Activated B cell treated with CpG ODN at 0.5 μM for 24 hours (primary cell): ENCODE measurements around the gene RFLNA. TPM values are rescaled to one million over a fixed set of nuclear protein-coding genes. Genes with fewer than 3 reads are reported as not detected.

Experiments used
- ATAC-seq: fragments of 200-7000 bp; cut with Tn5 transposase; one replicate; pipeline ENCODE4 v1.10.0; 2021; ENCODE audit warnings: low read depth, mild to moderate bottlenecking, moderate library complexity
- CTCF ChIA-PET: fragments of 350-600 bp; sonication (Branson Sonifier 250); formaldehyde crosslinking; loops from one replicate; lab custom pipeline; 2021; ENCODE audit warnings: antibody characterized with exemption; lab: Charles Lee
- POLR2A ChIA-PET: fragments of 350-600 bp; sonication (Branson Sonifier 250); formaldehyde crosslinking; loops from one replicate; lab custom pipeline; 2021; ENCODE audit warnings: antibody characterized with exemption; lab: Charles Lee
- DNase-seq: peaks from one replicate; pipeline ENCODE4 v3.0.0; 2022
- H3K27ac Mint-ChIP-seq: one replicate; pipeline ENCODE4 v1.8.0; 2020; ENCODE audit warnings: mixed read lengths
- H3K27me3 Mint-ChIP-seq: one replicate; pipeline ENCODE4 v1.8.0; 2021; ENCODE audit warnings: mixed read lengths
- H3K36me3 Mint-ChIP-seq: one replicate; pipeline ENCODE4 v1.8.0; 2021; ENCODE audit warnings: low read depth, mixed read lengths
- H3K4me1 Mint-ChIP-seq: one replicate; pipeline ENCODE4 v1.8.0; 2021; ENCODE audit warnings: mixed read lengths
- H3K4me3 Mint-ChIP-seq: one replicate; pipeline ENCODE4 v1.8.0; 2020; ENCODE audit warnings: mild to moderate bottlenecking, mixed read lengths
- H3K9me3 Mint-ChIP-seq: one replicate; pipeline ENCODE4 v1.8.0; 2020; ENCODE audit warnings: mixed read lengths
- CTCF ChIP-seq: fragments of 200-600 bp; IDR thresholded peaks from one replicate; pipeline ENCODE4 v1.8.0; 2022; ENCODE audit warnings: antibody characterized with exemption, mild to moderate bottlenecking
- intact Hi-C: fragments of 100-400 bp; cut with micrococcal nuclease; formaldehyde crosslinking; loops from one replicate; pipeline ENCODE4 v1.15.1; 2024
- total RNA-seq: library from RNA; stranded (reverse); gene quantifications from 2 replicates; pipeline ENCODE4 v1.2.3, GENCODE V29; 2022

The RFLNA gene
- total RNA-seq, 1 donor from 2014 or later = not detected

- no peaks in the 10 kb centered on the region for H3K36me3 Mint-ChIP-seq
- H3K27ac Mint-ChIP-seq = no peak overlapping the region
- TF ChIP-seq CTCF = no peak
- CTCF ChIA-PET = no interaction called here
- H3K27me3 Mint-ChIP-seq = peaks cover 18% of the 10 kb centered on the region
- intact Hi-C loops = no loop called here
- H3K4me3 Mint-ChIP-seq = no peak overlapping the region
- ATAC-seq = no peak
- H3K4me1 Mint-ChIP-seq = no peaks in the 10 kb centered on the region
- no peaks in the 10 kb centered on the region for H3K9me3 Mint-ChIP-seq
- no peak for DNase-seq
- POLR2A ChIA-PET = no interaction called here
Measured at GRCh38 chr12:124267205-124267778, 27.6 kb upstream of the RFLNA start.

- no peak overlapping the region for H3K4me3 Mint-ChIP-seq
- no peaks in the 10 kb centered on the region for H3K36me3 Mint-ChIP-seq
- POLR2A ChIA-PET = interaction anchor here (0.6 kb wide), 1 partner anchor 298 kb away, joined by 5 read pairs; no protein-coding TSS in a partner anchor
- H3K4me1 Mint-ChIP-seq = no peaks in the 10 kb centered on the region
- peaks cover 11% of the 10 kb centered on the region for H3K27me3 Mint-ChIP-seq
- no peak for DNase-seq
- TF ChIP-seq CTCF = no peak
- no peak for ATAC-seq
- intact Hi-C loops = no loop called here
- H3K9me3 Mint-ChIP-seq = no peaks in the 10 kb centered on the region
- H3K27ac Mint-ChIP-seq = no peak overlapping the region
- CTCF ChIA-PET = no interaction called here
Measured at GRCh38 chr12:124270671-124271070, 24.2 kb upstream of the RFLNA start.

GRCh38 chr12:124273630-124274029 is 21.3 kb upstream of the RFLNA start:
- H3K4me3 Mint-ChIP-seq = no peak overlapping the region
- TF ChIP-seq CTCF = no peak
- no peak overlapping the region for H3K27ac Mint-ChIP-seq
- CTCF ChIA-PET = no interaction called here
- no peaks in the 10 kb centered on the region for H3K9me3 Mint-ChIP-seq
- ATAC-seq (peak; percentile 18), DNase-seq (no peak)
- no peaks in the 10 kb centered on the region for H3K36me3 Mint-ChIP-seq
- intact Hi-C loops = no loop called here
- H3K27me3 Mint-ChIP-seq = peaks cover 8% of the 10 kb centered on the region
- POLR2A ChIA-PET = no interaction called here
- H3K4me1 Mint-ChIP-seq = no peaks in the 10 kb centered on the region

- Mint-ChIP-seq H3K9me3 (no peaks in the 10 kb centered on the region), H3K27me3 (peaks cover 16% of the 10 kb centered on the region), H3K4me1 (no peaks in the 10 kb centered on the region), H3K4me3 (no peak overlapping the region), H3K36me3 (no peaks in the 10 kb centered on the region), H3K27ac (no peak overlapping the region)
- DNase-seq (no peak), ATAC-seq (no peak)
- no peak for TF ChIP-seq CTCF
- CTCF ChIA-PET = no interaction called here
- intact Hi-C loops = no loop called here
- POLR2A ChIA-PET = no interaction called here
Measured at GRCh38 chr12:124276337-124276736, 18.6 kb upstream of the RFLNA start.

- Mint-ChIP-seq H3K4me3 (no peak overlapping the region), H3K4me1 (no peaks in the 10 kb centered on the region), H3K27ac (no peak overlapping the region), H3K9me3 (no peaks in the 10 kb centered on the region), H3K27me3 (peaks cover 17% of the 10 kb centered on the region), H3K36me3 (no peaks in the 10 kb centered on the region)
- CTCF ChIA-PET = no interaction called here
- TF ChIP-seq CTCF = no peak
- POLR2A ChIA-PET = no interaction called here
- DNase-seq = no peak
- ATAC-seq = no peak
- intact Hi-C loops = no loop called here
Measured at GRCh38 chr12:124277394-124278241, 17.3 kb upstream of the RFLNA start.
